Keratinocyte (primary cell): Measurements from ENCODE around the gene UPK1B.

Experiments used
- CTCF ChIP-seq, 3 experiments: IDR thresholded peaks in 1 of 3; conservative IDR thresholded peaks in 1 of 3; optimal IDR thresholded peaks in 1 of 3; 2 replicates in 2 of 3; 3 replicates in 1 of 3; pipeline versions ENCODE3 to v1.5.1; 2011; ENCODE audit warnings: low read length in 3 of 3, mild to moderate bottlenecking in 3 of 3, moderate library complexity in 2 of 3, control low read depth in 1 of 3, inconsistent platforms in 1 of 3; ENCODE audit not compliant: insufficient read depth in 2 of 3; ENCODE audit errors: extremely low read depth in 1 of 3
- EZH2 ChIP-seq: IDR thresholded peaks from one replicate; pipeline ENCODE4 v1.6.1; 2012; ENCODE audit warnings: inconsistent platforms, mild to moderate bottlenecking, low read length, moderate library complexity

GRCh38 chr3:119191800-119192199, 18.4 kb downstream of the UPK1B start:
- TF ChIP-seq CTCF (optimal IDR thresholded peaks at IDR 0.05 in 1 of 3, IDR thresholded peaks at IDR 0.05 in 1 of 3, conservative IDR thresholded peaks at IDR 0.05 in 1 of 3; ENCODE audit: extremely low read depth in 1 of 3, insufficient read depth in 2 of 3, low read length in 3 of 3) (no peak), EZH2 (no peak)
